Stimulated activated naive B cell treated with anti-CD40 and anti-IgM and Interleukin-4, amounts not matched to agents 10 μg/mL and 1 μg/mL and 100 μg/mL, for 72 hours (primary cell): ENCODE results near the gene TM9SF4.

Experiments used
- ATAC-seq, 2 donors: fragments of 150-1000 bp; cut with Tn5 transposase; replicated peaks; 2 replicates each; pipeline ENCODE4 v1.10.0; 2021; ENCODE audit warnings: moderate library complexity in 1 of 2
- DNase-seq: peaks from one replicate; pipeline ENCODE4 v3.0.0; 2021
- H3K27ac Mint-ChIP-seq: one replicate; pipeline ENCODE4 v1.8.0; 2022; ENCODE audit warnings: mild to moderate bottlenecking, mixed read lengths
- H3K27me3 Mint-ChIP-seq, 2 donors: one replicate each; pipeline ENCODE4 v1.8.0; 2022; ENCODE audit warnings: mixed read lengths in 2 of 2
- H3K36me3 Mint-ChIP-seq, 2 donors: one replicate each; pipeline ENCODE4 v1.8.0; 2022; ENCODE audit warnings: mixed read lengths in 2 of 2, mild to moderate bottlenecking in 1 of 2
- H3K4me1 Mint-ChIP-seq, 2 donors: one replicate each; pipeline ENCODE4 v1.8.0; 2022; ENCODE audit warnings: mixed read lengths in 2 of 2, mild to moderate bottlenecking in 1 of 2
- H3K4me3 Mint-ChIP-seq, 2 donors: one replicate each; pipeline ENCODE4 v1.8.0; 2022; ENCODE audit warnings: mild to moderate bottlenecking in 2 of 2, mixed read lengths in 2 of 2, moderate library complexity in 1 of 2
- H3K9me3 Mint-ChIP-seq, 2 donors: one replicate each; pipeline ENCODE4 v1.8.0; 2022; ENCODE audit warnings: mixed read lengths in 2 of 2, mild to moderate bottlenecking in 1 of 2

Gene TM9SF4

GRCh38 chr20:32128167-32128566 is 18.7 kb downstream of the TM9SF4 start:
- ATAC-seq: no peak
- no peaks in the 10 kb centered on the region for H3K27me3 Mint-ChIP-seq
- no peak for DNase-seq
- H3K27ac Mint-ChIP-seq: no peak overlapping the region
- H3K9me3 Mint-ChIP-seq: no peaks in the 10 kb centered on the region
- peaks cover 19 to 50% of the 10 kb centered on the region in 2 donors for H3K36me3 Mint-ChIP-seq
- H3K4me3 Mint-ChIP-seq: no peak overlapping the region
- H3K4me1 Mint-ChIP-seq: peaks cover 23 to 40% of the 10 kb centered on the region in 2 donors

- H3K9me3 Mint-ChIP-seq: no peaks in the 10 kb centered on the region
- H3K4me3 Mint-ChIP-seq: no peak overlapping the region
- H3K27ac Mint-ChIP-seq: no peak overlapping the region
- DNase-seq (no peak), ATAC-seq (no peak)
- peaks cover 17 to 43% of the 10 kb centered on the region in 2 donors for H3K36me3 Mint-ChIP-seq
- no peaks in the 10 kb centered on the region for H3K27me3 Mint-ChIP-seq
- H3K4me1 Mint-ChIP-seq: peaks cover 20 to 40% of the 10 kb centered on the region in 2 donors
Observed at GRCh38 chr20:32129863-32130262, 20.3 kb downstream of the TM9SF4 start.

DNA sequence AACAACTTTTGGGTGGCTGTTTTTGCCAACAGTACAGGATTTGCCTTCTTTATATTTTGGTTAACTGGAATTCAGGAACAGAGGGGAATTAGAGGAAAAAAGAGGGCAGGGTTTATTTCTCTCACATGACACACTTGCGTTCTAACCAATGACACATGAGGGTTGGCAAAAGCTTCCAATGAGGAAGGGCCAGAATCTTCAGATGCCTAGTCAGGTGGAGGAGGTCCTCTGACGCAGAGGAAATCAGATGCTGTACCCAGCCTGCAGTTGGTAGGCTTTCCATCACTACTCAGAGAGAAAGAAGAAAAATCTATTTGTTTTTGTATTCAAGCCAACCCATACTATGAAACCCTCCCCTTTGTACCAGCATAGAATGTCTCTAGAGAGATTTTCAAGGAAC is 20.8 kb downstream of the TM9SF4 start:
- Mint-ChIP-seq H3K27me3 (no peaks in the 10 kb centered on the region), H3K9me3 (no peaks in the 10 kb centered on the region), H3K4me1 (peaks cover 19 to 35% of the 10 kb centered on the region in 2 donors), H3K4me3 (no peak overlapping the region), H3K36me3 (peaks cover 16 to 43% of the 10 kb centered on the region in 2 donors), H3K27ac (no peak overlapping the region)
- no peak for ATAC-seq
- DNase-seq: no peak

GRCh38 chr20:32130965-32131364 is 21.5 kb downstream of the TM9SF4 start:
- DNase-seq: no peak
- no peak for ATAC-seq
- Mint-ChIP-seq H3K4me3 (no peak overlapping the region), H3K9me3 (no peaks in the 10 kb centered on the region), H3K27me3 (no peaks in the 10 kb centered on the region), H3K36me3 (peaks cover 17 to 43% of the 10 kb centered on the region in 2 donors), H3K27ac (no peak overlapping the region), H3K4me1 (peaks cover 19 to 34% of the 10 kb centered on the region in 2 donors)

DNA sequence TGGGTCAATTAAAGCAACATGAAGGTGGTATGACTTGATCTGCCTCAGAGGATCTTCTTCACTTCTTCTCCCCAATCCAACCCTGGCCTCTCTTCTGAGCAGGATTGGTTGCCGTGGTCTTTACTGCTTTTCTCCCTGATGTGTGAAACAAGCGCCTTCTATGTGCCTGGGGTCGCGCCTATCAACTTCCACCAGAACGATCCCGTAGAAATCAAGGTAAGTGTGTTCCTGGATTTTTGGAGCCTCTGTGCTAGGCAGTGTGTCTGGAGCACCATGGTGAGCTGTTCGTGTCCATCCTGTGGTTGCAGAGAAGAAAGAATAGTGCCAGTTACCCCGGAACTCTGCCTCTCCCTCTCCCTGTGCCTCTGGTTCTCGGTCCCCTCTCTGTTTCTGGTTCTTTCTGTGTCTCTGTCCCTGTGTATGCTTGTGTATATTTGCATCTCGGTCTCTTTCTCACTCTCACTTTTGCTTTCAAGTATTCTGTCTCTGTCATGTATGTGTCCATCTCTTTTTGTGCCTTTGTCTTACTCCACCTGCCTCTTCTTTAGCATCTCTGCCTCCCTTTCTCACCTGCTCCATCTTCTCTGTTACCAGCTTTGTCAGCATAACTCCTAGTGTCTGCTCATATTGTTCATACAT is 23.5 kb downstream of the TM9SF4 start:
- no peak overlapping the region for H3K27ac Mint-ChIP-seq
- no peaks in the 10 kb centered on the region for H3K27me3 Mint-ChIP-seq
- H3K4me3 Mint-ChIP-seq: no peak overlapping the region
- H3K9me3 Mint-ChIP-seq: no peaks in the 10 kb centered on the region
- peaks cover 26 to 44% of the 10 kb centered on the region in 2 donors for H3K36me3 Mint-ChIP-seq
- ATAC-seq (no peak), DNase-seq (no peak)
- H3K4me1 Mint-ChIP-seq: peaks cover 18 to 29% of the 10 kb centered on the region in 2 donors

- no peak overlapping the region for H3K4me3 Mint-ChIP-seq
- H3K27ac Mint-ChIP-seq: no peak overlapping the region
- peaks cover 15 to 29% of the 10 kb centered on the region in 2 donors for H3K4me1 Mint-ChIP-seq
- DNase-seq (no peak), ATAC-seq (no peak)
- peaks cover 27 to 47% of the 10 kb centered on the region in 2 donors for H3K36me3 Mint-ChIP-seq
- no peaks in the 10 kb centered on the region for H3K27me3 Mint-ChIP-seq
- no peaks in the 10 kb centered on the region for H3K9me3 Mint-ChIP-seq
Observed at GRCh38 chr20:32134026-32134425, 24.5 kb downstream of the TM9SF4 start.

DNA sequence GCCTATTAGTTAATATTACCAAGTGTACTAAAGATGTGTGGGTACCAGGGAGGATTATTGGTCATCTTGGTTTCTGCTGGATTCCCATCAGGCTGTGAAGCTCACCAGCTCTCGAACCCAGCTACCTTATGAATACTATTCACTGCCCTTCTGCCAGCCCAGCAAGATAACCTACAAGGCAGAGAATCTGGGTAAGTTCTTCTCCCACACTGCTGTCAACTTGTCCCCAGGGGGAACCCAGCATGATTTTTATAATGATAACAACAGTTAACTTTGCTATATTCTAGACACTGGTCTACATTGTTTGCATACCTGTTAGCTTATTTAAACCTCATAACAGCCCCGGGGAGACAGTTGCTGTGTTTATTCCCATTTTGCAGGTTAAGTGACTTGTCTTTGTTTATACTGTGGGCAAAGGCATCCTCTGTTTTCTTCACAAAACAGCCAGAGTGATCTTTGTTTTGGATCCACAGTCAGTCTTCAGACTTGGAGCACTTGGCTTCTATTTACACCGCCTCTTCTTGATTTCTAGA is 26.5 kb downstream of the TM9SF4 start:
- Mint-ChIP-seq H3K4me3 (no peak overlapping the region), H3K36me3 (peaks cover 43 to 61% of the 10 kb centered on the region in 2 donors), H3K27ac (no peak overlapping the region), H3K9me3 (no peaks in the 10 kb centered on the region), H3K27me3 (no peaks in the 10 kb centered on the region), H3K4me1 (peaks cover 10 to 26% of the 10 kb centered on the region in 2 donors)
- DNase-seq: no peak
- ATAC-seq: no peak

DNA sequence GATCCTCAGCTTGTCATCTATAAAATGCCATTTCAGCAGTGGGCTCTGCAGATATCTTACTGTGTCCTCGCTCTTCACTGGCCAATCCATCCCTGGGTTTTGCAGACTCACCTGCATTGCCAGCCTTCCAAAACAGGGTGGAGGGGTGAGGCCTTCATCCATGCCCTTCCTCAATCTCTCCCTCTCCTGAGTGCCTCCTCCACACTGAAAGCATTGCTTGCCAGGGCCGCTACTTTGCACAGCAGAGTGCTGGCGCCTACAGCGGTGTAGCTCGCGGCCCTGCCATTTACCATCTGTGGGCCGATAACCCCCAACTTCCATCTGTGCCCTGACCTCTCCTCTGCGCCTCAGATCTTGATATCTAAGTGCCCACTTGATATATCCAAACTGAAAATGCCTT is 29.4 kb downstream of the TM9SF4 start:
- no peak overlapping the region for H3K4me3 Mint-ChIP-seq
- no peak overlapping the region for H3K27ac Mint-ChIP-seq
- ATAC-seq (no peak), DNase-seq (no peak)
- H3K4me1 Mint-ChIP-seq: peaks cover 0 to 6% of the 10 kb centered on the region in 2 donors
- H3K36me3 Mint-ChIP-seq: peaks cover 53 to 65% of the 10 kb centered on the region in 2 donors
- H3K9me3 Mint-ChIP-seq: no peaks in the 10 kb centered on the region
- H3K27me3 Mint-ChIP-seq: no peaks in the 10 kb centered on the region

DNA sequence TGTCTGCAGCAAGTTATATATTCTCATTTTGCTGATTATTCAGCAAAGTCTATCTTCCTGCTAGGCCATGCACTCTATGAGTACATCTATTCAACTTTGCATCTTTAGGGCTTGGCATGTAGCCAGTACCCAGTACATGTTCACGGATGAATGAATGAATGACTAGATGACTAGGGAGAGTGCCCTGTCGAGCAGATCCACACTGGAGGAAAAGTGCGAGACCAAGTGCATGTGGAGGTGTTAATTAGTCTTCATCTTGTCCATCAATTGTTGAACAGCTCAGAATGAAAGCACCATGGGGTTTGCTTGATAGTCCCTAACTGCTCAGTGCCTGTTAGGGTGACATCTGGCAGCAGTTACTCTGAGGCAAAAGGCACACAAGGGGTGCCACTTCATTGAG is 30.4 kb downstream of the TM9SF4 start:
- no peaks in the 10 kb centered on the region for H3K9me3 Mint-ChIP-seq
- H3K4me1 Mint-ChIP-seq: peaks cover 0 to 6% of the 10 kb centered on the region in 2 donors
- DNase-seq: no peak
- no peaks in the 10 kb centered on the region for H3K27me3 Mint-ChIP-seq
- no peak overlapping the region for H3K4me3 Mint-ChIP-seq
- H3K36me3 Mint-ChIP-seq: peaks cover 56 to 70% of the 10 kb centered on the region in 2 donors
- H3K27ac Mint-ChIP-seq: no peak overlapping the region
- no peak for ATAC-seq

DNA sequence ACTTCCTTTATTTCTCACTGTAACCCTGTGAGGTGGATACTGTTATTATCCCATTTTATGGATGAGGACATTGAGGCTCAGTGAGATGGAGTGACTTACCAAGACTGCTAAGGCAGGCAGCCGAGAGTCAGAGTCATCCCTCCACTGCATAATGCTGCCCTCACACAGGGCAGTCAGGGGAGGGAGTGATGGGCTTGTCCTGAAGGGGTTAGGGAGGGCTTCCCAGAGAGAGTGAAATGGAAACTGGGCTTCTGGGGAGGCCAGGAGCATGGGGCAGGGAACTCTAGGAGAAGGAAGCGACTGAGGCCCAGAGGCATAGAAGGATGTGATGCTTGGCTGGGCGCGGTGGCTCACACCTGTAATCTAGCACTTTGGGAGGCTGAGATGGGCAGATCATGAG is 31.1 kb downstream of the TM9SF4 start:
- H3K27me3 Mint-ChIP-seq: no peaks in the 10 kb centered on the region
- no peak overlapping the region for H3K4me3 Mint-ChIP-seq
- no peak overlapping the region for H3K27ac Mint-ChIP-seq
- peaks cover 0 to 6% of the 10 kb centered on the region in 2 donors for H3K4me1 Mint-ChIP-seq
- peaks cover 59 to 73% of the 10 kb centered on the region in 2 donors for H3K36me3 Mint-ChIP-seq
- H3K9me3 Mint-ChIP-seq: no peaks in the 10 kb centered on the region
- ATAC-seq (no peak), DNase-seq (no peak)

DNA sequence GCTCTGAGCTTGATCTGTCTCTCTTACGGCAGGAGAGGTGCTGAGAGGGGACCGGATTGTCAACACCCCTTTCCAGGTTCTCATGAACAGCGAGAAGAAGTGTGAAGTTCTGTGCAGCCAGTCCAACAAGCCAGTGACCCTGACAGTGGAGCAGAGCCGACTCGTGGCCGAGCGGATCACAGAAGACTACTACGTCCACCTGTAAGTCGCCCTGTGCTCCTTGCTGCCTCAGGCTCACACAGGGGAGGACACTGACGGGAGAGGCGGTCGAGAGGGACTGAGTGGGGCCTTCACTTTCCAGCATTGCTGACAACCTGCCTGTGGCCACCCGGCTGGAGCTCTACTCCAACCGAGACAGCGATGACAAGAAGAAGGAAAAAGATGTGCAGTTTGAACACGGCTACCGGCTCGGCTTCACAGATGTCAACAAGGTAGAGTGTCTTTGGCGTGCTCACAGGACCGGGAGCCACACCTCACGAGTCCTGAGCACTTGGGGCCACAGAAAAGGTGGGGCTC is 32.0 kb downstream of the TM9SF4 start:
- peaks cover 0 to 6% of the 10 kb centered on the region in 2 donors for H3K4me1 Mint-ChIP-seq
- ATAC-seq: no peak
- H3K9me3 Mint-ChIP-seq: no peaks in the 10 kb centered on the region
- H3K27ac Mint-ChIP-seq: peak overlapping the region; percentile 79
- H3K4me3 Mint-ChIP-seq: no peak overlapping the region
- no peak for DNase-seq
- no peaks in the 10 kb centered on the region for H3K27me3 Mint-ChIP-seq
- H3K36me3 Mint-ChIP-seq: peaks cover 68 to 79% of the 10 kb centered on the region in 2 donors

DNA sequence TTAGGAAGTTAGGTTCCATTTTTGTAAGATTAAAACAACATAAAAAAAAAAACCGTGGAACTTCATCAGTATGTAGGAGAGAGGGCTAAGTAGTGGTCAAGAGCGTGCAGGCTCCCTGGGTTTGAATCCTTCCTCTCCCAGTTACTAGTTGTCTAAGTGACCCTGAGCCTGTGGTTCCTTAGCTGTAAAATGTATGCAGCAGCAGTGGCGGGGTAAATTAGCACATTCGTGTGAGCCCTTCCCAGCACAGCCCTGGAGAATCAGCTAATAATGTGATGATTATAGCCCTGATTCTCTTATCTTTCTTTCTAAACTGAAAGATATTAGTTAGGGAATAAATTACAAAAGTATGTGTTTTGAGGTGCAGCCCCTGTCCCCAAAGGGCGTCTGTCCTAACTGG is 32.6 kb downstream of the TM9SF4 start:
- no peaks in the 10 kb centered on the region for H3K9me3 Mint-ChIP-seq
- ATAC-seq (no peak), DNase-seq (no peak)
- H3K4me1 Mint-ChIP-seq: peaks cover 0 to 6% of the 10 kb centered on the region in 2 donors
- no peaks in the 10 kb centered on the region for H3K27me3 Mint-ChIP-seq
- H3K27ac Mint-ChIP-seq: no peak overlapping the region
- H3K4me3 Mint-ChIP-seq: no peak overlapping the region
- peaks cover 68 to 82% of the 10 kb centered on the region in 2 donors for H3K36me3 Mint-ChIP-seq

DNA sequence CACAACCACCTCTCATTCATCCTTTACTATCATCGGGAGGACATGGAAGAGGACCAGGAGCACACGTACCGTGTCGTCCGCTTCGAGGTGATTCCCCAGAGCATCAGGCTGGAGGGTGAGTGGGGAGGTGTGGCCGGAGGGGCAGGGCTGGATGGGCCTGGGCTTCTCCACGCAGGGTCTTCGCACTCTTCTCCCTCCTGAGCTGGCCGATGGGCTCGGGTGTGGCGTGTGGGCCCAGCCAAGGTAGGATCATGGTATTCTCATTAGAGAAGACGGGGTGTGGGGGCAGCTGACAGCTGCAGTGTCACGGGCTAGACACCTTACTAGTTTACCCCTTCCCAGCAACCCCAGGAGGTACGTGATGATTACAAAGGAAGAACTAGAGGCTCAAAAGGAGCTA is 33.5 kb downstream of the TM9SF4 start:
- no peak for DNase-seq

DNA sequence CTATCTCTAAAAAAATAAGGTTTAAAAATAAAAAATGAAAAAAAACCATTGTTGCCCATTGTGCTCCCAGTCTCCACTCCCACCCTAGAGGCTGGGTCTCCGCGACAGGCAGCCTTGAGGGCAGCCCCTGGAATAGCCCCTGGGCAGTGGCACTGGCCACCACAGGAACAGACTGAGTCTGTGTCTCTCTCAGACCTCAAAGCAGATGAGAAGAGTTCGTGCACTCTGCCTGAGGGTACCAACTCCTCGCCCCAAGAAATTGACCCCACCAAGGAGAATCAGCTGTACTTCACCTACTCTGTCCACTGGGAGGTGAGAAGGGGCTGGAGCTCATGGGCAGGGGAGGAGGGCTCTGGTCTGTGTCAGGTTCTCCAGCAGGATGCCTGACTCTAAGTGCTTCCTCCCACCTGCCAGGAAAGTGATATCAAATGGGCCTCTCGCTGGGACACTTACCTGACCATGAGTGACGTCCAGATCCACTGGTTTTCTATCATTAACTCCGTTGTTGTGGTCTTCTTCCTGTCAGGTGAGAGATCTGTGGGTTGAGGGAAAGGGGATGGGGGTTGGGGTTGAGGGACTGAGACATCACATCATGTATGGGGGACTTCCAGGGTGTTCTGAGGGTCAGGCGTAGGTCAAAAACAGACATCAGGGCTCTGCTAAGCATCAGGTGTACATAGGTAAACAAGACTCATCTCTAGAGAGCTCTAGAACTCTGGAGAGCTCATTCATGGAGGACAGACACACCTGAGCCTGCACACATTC is 35.6 kb downstream of the TM9SF4 start:
- H3K36me3 Mint-ChIP-seq: peaks cover 55 to 67% of the 10 kb centered on the region in 2 donors
- no peaks in the 10 kb centered on the region for H3K27me3 Mint-ChIP-seq
- no peak for ATAC-seq
- no peak for DNase-seq
- H3K4me3 Mint-ChIP-seq: no peak overlapping the region
- H3K4me1 Mint-ChIP-seq: no peaks in the 10 kb centered on the region
- no peaks in the 10 kb centered on the region for H3K9me3 Mint-ChIP-seq
- peak overlapping the region; percentile 37 for H3K27ac Mint-ChIP-seq

More for the DNA sequence above, 33.5 kb downstream of the TM9SF4 start:
- Mint-ChIP-seq H3K4me1 (peaks cover 0 to 6% of the 10 kb centered on the region in 2 donors), H3K36me3 (peaks cover 61 to 76% of the 10 kb centered on the region in 2 donors), H3K27ac (no peak overlapping the region), H3K4me3 (no peak overlapping the region), H3K27me3 (no peaks in the 10 kb centered on the region), H3K9me3 (no peaks in the 10 kb centered on the region)
- ATAC-seq: no peak
